ENCODE data around the gene DNAJB13.

DNAJB13 gene

DNA sequence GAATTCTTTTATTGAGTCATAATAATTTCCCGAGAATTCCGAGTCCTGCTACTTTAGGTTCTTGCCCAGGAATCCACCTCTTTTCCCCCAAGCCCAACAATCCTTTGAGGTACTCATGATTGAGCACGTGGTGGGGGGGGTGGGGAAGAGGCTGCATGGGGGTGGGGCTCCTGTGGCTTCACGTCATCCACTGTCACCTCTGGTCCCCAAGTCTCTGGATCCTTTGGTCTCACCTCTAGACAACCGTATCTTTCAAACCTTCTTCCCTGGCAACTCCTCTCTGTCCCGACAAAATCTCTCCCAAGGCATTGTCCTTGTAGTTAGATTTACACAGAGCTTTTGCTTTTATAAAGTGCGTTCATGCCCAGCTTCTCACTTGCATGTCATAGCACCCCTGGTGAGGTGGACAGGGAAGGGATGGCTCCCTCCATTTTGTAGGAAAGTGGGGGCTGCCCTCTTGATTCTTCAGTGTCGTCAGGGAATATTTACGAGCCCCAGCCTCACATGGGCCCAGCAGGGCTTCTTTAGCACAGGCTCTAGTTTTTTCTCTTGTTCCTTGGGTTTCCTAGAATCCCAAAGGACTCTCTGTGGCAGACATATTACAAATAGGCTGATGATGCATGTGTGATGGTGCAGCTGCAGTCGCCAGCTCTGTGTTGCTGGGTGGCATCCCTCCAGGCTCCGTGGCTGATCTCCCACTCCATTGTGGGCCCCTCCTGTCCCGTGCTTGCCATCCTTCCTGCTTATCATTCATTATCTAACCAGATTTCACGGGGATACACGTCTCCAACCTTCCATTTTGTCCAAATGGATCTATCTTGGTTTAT lies 49.7 kb downstream of the DNAJB13 start:
- no peak for DNase-seq

DNA sequence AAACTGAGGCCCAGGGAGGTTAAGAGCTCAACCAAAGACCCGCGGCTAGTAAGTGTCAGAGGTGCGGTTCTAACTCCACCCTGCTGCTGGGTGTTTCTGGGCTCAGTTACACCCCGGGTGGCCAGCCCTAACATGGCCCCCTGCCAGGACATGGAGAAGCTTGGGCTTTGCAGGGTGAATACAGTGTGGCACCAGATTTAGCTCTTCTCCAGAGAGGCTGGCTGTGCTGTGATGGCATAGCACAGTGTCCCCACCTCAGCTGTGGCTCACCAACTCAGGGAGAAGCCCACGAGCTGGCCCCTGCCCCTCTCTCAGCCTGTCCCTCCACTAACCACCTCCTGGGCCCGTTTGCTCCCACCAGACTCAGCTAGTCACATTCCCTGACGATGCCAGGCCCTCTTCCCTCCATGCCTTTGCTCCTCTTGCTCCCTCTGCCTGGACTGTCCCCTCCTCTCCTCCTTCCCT lies 51.0 kb downstream of the DNAJB13 start:
- no peak for DNase-seq

DNA sequence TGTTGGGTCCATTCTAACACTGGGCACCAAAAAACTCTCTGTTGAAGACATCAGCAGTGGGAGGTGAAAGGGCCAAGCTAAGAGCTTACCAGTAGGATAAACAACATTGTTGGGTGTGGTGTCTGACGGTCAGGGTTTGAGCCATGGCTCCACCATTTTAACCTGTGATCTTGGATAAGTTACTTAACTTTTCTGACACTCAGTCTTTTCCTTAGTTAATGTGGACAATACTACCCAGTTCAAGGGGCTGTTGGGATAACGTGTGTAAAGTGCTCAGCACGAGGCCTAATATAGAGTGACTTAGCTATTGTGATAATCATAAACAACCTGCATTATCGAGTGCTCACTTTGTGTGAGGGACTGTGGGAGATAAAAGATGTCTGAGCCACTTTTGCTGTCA lies 52.0 kb downstream of the DNAJB13 start:
- no peak for DNase-seq

DNA sequence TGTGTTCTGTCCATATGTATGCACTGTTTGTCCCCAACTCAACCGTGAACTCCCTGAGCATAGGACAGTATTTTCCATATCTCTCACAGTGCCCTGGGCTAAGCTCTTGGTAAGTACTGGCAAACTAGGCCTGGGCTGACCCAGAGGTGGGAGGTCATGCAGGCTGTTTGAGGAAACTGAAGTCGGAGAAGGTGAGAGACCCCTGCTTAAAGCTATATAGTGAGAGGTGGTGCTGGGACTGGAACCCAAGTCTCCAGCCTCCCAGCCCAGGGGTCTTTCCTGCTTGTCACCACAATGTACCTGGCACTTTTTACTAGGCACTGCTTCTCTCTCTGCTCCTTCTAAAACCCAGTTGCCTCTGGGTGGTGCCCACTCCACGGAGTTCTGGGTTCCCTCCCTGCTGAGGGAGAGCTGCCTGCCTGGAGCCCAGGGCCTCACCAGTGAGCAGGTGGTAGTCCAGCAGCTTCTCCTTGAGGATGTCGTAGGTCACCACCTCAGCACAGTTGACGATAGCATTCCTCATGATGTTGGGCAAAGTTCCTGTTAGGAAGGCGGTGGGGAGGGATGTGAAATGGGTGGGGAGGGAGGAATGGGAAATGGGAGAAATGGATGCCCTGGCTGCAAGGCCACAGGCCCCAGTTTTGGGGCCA lies 53.3 kb downstream of the DNAJB13 start:
- no peak for DNase-seq

DNA sequence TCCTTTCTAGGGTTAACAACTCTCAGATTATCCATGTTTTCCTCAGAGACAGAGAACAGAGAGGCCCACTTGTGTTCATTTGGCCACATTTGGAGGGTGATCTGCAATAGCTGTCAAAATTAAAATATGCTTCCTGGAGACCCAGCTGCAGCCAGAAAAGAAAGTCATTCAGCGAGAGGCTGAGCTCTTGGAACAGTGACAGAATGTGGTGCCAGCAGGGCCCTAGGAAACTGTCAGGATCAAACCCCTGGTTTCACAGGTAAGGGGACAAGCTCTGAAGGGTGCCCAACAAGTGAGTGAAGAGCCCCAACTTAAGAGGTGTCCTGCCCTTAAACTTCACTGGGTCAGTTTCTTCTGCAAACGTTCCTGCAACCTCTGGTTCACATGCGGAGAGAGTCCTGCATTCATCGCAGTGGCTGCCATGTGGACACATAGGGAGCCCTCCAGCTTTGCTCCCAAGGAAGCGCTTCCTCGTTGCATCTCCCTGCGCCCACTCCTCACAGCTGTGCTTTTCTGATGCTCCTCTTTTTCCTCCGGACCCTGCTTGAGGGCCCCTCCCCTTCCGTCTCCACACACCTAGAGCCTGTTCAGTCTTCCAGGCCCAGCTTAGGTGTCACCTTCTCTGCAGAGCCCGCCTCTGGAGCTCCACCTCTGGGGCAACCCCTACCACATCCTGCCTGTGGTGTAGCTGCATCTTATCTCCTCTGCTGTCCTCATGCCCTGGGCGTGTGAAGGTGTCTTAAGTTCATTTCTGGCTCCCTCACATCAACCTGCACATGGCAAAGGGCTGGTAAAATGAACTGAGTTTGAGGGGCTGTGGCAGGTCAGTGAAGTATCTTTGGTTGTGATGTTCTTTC lies 54.2 kb downstream of the DNAJB13 start:
- DNase-seq: no peak

DNA sequence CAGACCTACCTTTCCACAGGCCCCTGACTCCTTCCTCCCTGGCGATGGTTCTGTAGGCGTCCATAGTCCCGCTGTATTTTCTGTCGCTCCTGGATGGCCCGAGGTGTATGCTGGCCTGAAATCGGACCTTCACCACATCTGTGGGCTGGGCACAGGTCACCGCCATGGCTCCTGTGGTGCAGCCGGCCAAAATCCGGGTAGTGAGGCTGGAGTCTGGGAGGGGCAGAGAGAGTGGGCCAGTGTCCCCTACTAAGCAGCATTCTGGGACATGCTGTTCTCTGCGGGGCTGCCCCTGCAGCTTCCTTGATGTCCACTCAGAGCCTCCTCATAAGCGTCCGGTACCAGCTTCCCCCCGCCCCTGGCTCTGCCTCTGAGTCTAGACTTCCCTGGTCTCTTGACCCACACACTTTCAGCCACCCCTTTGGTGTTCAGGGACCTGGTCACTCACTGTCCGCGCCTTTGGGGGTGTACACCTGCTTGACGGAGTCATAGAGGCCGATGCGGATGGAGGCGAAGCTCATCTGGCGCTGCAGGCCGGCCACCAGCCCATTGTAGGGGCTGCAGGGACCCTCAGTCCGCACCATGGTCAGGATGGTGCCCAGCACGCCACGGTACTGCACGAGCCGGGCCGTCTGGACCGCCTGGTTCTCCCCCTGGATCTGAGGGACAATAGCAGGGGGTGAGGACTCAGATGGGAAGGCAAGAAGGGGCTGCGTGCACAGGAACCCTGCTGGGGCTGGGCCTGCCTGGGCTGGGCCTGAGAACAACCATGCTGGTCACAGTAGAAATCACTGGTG lies 55.1 kb downstream of the DNAJB13 start:
- DNase-seq: no peak

DNA sequence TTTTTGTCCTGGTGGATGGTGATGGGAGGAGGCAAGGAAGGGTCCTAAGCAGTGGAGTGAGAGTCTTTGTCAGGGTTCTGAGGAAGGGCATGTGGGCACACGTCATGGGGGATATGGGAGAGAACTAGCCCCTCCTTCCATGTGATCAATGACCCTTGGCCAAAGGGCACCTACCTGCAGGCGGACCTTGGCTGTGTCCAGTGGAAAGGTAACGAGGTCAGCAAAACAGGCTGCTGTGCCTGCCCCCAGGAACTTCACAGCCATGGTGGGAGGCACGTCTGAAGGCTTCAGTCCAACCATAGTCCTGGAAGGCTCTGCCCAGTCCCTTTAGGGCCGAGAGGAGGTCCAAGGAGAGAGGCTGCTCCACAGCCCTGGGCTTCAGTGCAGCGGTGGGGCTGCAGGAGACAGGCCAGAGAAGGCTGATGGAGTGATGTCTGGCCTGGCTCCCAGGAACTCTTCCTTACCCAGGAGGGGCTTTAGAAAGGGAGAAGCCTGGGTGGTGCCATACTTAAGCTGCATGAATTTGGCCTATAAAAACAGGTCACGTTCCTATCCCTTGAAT lies 56.0 kb downstream of the DNAJB13 start:
- DNase-seq: no peak

DNA sequence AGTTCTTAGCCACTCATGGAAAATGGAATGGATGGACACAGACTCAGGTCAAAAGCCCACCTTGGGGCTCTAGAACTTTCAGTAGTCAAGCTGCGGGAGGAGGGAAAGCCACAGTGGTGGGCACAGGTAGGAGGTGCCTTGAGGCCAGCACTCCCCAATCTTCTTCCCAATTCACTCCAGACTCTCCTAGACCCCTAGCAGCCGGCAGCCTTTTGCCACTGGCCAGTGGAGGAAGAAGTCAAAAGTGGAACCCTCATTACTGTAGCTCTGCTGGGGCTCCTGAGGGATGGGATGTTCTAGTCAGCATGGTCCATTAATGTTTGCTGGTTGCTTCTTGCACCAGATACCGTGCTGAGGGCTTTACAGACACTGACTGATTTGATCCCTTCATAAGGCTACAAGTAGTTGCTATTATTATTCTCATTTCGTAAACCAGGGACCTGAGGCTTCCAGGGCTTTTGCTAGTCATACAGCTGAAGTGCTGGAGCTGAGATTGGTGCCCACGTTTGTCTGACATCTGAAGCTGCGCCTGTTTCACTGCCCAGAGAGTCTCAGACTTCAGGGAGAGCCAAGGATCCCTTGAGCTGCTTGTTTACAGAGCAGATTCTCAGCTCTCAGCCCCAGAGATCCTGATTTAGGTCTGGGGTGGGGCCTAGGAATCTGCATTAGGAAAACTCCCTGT lies 57.0 kb downstream of the DNAJB13 start:
- no peak for DNase-seq

DNA sequence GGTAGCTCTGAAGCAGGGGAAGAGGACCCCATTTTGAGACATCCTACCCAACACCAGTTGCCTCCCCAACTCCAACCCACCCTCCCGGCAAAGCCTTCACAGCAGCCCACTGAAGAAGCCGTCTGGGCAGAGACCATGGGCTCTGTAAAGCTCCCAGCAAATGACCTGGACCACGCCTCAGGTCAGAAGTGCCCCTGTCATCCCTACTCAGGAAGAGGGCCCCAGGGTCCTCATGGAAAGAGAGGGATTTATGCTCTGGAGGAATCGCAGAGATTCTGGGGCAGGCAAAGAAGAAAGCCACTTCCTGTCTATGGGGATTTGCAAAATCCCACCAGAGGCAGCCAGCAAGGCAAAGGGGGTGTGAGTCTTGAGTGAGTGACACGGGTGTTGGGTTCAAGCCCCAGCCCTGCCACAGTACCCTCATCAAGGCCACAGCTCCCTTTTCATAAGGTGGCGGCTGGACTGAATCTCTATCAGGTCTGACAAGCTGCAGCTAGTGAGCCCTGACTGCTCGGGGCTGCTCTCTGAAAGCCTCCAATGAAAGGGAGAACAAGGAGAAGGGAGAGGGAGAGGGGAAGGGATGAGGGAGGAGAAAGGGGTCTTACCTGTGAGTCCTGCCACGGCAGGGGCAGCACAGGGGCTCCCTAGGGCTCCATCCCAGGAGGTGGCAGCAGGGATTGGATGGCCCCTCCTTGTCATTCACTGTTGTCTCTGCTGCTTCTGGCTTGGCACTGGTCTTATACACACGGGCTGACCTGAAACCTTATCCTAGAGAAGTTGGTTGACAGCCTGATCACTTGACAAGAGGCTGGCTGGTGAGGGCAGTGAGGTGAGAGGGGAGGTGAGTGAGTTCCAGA lies 57.8 kb downstream of the DNAJB13 start, which contains the start of gene UCP3:
TSS of gene UCP3 (minus strand) at position 713 of the 857 bp plus-strand sequence. CDS start 2,043 bp downstream, outside the sequence.
- DNase-seq: no peak

DNA sequence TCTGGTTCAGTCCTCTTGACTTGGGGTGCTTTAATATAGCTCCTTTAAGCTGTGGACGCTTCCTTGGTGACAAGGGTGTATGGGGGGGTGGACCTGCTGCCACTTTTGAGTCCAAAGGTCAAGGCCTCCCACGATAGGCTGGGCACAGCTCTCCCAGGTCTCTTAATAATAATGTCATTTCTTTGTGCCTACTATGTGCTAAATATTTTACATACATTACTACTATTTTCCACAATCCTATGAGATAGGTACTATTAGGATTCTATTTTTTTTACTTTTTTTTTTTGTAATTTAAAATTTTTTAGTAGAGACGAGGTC lies 58.4 kb downstream of the DNAJB13 start:
- no peak for DNase-seq

DNA sequence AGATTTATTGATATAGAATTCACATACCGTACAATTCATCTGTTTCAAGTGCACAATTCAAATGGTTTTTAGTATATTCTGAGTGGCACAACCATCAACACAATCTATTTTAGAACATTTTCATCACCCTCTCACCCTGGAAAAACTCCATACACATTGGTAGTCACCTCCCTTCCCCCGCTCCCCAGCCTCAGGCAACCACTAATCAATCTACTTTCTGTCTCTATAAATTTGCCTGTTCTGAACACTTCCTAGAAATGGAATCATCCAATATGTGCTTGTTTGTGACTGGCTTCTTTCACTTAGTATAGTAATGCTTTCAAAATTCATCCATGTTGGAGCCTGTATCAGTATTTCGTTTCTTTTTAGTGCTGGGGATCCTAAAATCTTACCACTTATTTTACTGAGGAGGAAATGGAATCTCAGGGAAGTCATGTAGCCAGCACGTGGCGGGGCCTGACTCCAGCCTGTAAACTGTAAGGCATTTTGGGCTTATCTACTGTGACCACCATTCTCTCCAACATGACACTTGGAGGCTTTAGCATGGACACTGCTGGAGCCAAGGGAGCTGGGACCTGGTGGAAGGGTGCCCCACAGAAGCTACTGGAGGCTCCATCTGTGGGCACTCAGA lies 59.0 kb downstream of the DNAJB13 start:
- DNase-seq: no peak

DNA sequence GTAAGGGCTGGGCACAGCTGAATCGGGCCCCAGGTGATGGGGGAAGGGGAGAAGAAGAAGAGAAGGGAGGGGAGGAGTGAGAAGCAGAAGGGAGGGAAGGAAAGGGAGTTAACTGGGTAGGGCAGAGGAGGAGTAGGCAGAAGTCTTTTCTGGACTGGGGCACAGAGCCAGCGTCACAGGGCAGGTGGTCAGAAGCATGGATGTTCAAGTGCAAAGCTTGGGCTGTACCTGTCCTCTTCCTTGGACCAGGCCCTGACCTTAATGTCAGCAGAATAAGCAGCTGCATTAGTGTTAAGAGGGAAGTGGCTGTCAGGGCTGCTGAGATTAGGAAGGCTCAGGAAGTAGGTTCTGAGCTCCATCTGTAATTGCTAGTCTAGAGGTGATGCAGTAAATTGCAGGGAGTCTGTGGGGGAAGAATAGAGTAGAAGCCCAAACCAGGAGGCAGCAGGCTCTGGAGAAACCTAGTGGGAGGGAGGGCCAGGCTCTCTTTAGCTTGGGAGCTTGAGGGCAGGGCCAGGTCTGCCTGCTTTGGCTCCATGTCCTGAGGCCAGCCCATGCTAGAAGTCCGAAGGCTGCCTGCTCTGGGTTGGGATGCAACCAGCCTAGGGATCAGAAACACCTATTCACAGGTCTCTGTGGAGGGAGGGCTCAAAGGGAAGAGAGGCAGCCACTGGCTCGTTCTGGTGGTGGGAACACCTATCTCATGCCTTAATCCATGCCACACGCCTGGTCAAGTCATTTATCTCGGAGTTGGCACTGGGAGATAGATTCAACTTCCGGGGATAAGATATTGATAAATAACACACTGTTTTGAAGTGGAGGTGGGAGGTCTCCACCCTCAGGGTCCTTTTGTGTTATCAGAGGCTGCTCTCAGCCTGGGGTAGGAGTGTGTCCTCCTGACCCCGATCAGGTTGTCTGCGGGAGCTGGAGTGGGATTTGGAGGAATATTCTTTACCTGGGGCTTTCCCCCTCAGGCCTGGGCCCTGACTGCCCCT lies 59.8 kb downstream of the DNAJB13 start:
- DNase-seq: no peak

DNA sequence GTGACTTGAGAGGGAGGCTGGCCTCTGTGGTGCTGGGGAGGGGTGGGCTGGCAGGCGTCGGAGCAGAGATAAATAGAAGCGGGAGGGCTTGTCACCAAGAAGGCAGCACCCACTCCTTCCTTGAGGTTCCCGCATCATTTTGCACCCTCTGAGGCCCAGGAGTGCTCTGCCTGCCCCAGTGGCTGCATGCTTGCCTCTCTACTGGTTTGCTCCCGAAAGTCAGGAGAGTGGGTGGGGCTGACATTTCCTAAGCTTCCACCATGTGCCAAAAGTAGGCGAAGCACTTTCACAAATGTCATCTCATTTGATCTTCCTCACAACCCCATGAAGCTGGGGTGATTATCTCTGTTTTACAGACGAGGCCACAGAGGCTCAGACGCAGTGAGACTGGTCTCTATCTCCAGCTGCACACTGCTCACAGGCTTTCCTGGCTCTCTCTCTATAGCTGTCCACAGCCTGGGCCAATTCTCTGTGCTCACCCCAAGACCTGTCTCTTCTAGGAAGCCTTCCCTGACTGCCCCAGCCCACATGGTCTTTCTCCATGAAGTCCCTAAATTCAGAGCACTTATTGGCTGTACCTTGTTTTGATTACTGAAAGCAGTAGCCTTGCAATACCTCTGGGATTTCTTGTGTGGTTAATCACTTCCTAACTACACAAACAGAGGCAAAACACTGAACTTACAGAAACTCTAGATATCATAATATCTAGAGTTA lies 60.7 kb downstream of the DNAJB13 start:
- DNase-seq: no peak

DNA sequence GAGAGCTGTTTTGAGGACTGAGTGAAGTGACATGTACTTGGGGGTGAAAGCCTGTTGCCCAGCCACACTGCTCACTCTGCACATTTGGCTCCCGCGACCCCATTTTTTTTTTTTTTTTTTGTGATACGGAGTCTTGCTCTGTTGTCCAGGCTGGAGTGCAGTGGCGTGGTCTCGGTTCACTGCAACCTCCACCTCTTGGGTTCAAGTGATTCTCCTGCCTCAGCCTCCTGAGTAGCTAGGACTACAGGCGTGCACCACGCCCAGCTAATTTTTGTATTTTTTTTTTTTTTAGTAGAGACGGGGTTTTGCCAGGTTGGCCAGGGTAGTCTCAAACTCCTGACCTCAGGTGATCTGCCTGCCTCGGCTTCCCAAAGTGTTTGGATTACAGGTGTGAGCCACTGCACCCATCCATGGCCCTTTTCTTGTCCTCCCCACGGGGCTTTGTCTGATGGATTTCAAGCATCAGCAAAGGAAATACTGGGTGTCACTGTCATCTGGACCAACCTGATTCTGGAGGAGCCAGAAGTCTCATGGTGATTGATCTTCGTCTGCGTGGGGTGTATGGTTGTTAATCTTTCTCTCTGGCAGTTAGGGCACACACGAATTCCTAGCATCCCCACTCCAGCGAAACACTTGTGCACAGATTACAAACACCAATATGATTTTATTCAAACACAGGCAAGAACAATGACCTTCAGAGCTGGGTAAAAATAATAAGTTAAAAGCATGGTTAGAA lies 61.4 kb downstream of the DNAJB13 start:
- no peak for DNase-seq

DNA sequence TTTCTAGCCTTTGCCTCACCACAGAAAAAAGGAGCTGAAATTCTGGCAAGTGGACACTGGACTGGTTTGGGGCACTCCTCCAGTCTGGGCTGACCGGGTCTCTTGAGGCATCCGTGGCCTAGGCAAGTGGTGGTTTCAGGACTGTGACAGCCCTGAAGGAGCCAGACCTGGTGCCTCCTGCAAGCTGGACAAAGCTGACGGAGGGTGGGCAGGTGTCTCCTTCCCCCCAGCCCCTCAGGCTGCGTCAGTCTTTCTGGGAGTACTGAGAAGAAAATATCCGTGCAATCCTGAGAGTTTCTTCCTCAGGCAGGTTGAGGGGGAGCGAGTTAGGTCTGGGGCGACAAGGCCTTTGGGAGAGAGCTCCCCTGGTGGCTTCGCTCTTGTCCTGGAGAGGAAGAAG lies 62.3 kb downstream of the DNAJB13 start:
- DNase-seq: no peak

DNA sequence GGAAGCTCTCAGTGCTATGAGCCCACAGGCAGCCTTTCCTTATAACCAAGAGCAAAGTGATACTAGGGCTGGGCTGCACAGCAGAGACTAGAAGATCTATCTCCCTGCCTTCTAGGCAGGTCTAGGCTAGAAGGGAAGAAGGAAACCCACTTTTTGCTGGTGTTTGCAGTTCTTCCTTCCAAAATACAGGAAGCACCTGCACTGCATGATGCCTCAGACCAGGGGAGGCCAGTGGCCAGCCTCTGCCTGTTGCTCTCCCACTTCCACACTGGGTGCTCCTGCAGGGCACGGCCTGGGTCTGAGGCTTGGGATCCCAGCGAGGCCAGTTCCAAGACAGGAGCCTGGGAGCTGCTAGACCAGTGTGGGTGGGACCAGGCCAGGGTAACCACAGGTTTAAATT lies 64.1 kb downstream of the DNAJB13 start:
- no peak for DNase-seq

All from fibroblast of skin of abdomen (primary cell).